ENCODE results near the gene LPO. TPM values are rescaled to one million over a fixed set of nuclear protein-coding genes. Genes with fewer than 3 reads are reported as not detected.

The LPO gene
- total RNA-seq, 1 donor from 2014 or later: not detected

- Histone ChIP-seq H3K4me3 (ENCODE audit: low read length in 3 of 3) (no peak overlapping the region), H3K27me3 (ENCODE audit: control insufficient read depth in 3 of 3, insufficient read depth in 3 of 3, low read length in 3 of 3) (peaks cover 30 to 37% (median 34%) of the 10 kb centered on the region in 3 donors), H3K4me1 (ENCODE audit: control insufficient read depth in 3 of 3, insufficient read depth in 3 of 3, low read length in 3 of 3) (peaks cover 0 to 9% (median 7%) of the 10 kb centered on the region in 3 donors), H3K9ac (ENCODE audit: low read depth in 1 of 3, low read length in 3 of 3) (no peak overlapping the region), H3K36me3 (ENCODE audit: control insufficient read depth in 3 of 3, insufficient read depth in 3 of 3, low read length in 3 of 3) (no peaks in the 10 kb centered on the region), H3K9me3 (ENCODE audit: control insufficient read depth in 3 of 3, low read length in 3 of 3) (no peaks in the 10 kb centered on the region), H3K27ac (ENCODE audit: low read depth, low read length) (no peak overlapping the region)
Measured at GRCh38 chr17:58250344-58251011, 12.1 kb downstream of the LPO start.

- H3K9me3 ChIP-seq (ENCODE audit: control insufficient read depth in 3 of 3, low read length in 3 of 3): no peaks in the 10 kb centered on the region
- no peak overlapping the region for H3K9ac ChIP-seq (ENCODE audit: low read depth in 1 of 3, low read length in 3 of 3)
- no peak overlapping the region for H3K4me3 ChIP-seq (ENCODE audit: low read length in 3 of 3)
- peaks cover 24 to 33% (median 26%) of the 10 kb centered on the region in 3 donors for H3K27me3 ChIP-seq (ENCODE audit: control insufficient read depth in 3 of 3, insufficient read depth in 3 of 3, low read length in 3 of 3)
- H3K36me3 ChIP-seq (ENCODE audit: control insufficient read depth in 3 of 3, insufficient read depth in 3 of 3, low read length in 3 of 3): no peaks in the 10 kb centered on the region
- H3K27ac ChIP-seq (ENCODE audit: low read depth, low read length): no peak overlapping the region
- H3K4me1 ChIP-seq (ENCODE audit: control insufficient read depth in 3 of 3, insufficient read depth in 3 of 3, low read length in 3 of 3): peaks cover 0 to 9% (median 7%) of the 10 kb centered on the region in 3 donors
Measured at GRCh38 chr17:58252141-58252540, 13.8 kb downstream of the LPO start.

GRCh38 chr17:58253082-58253481 lies 14.7 kb downstream of the LPO start:
- Histone ChIP-seq H3K9ac (ENCODE audit: low read depth in 1 of 3, low read length in 3 of 3) (no peak overlapping the region), H3K36me3 (ENCODE audit: control insufficient read depth in 3 of 3, insufficient read depth in 3 of 3, low read length in 3 of 3) (no peaks in the 10 kb centered on the region), H3K4me3 (ENCODE audit: low read length in 3 of 3) (no peak overlapping the region), H3K4me1 (ENCODE audit: control insufficient read depth in 3 of 3, insufficient read depth in 3 of 3, low read length in 3 of 3) (peaks cover 0 to 9% (median 7%) of the 10 kb centered on the region in 3 donors), H3K27me3 (ENCODE audit: control insufficient read depth in 3 of 3, insufficient read depth in 3 of 3, low read length in 3 of 3) (peaks cover 21 to 27% (median 25%) of the 10 kb centered on the region in 3 donors), H3K27ac (ENCODE audit: low read depth, low read length) (no peak overlapping the region), H3K9me3 (ENCODE audit: control insufficient read depth in 3 of 3, low read length in 3 of 3) (no peaks in the 10 kb centered on the region)

- no peaks in the 10 kb centered on the region for H3K36me3 ChIP-seq (ENCODE audit: control insufficient read depth in 3 of 3, insufficient read depth in 3 of 3, low read length in 3 of 3)
- H3K27ac ChIP-seq (ENCODE audit: low read depth, low read length): no peak overlapping the region
- H3K4me1 ChIP-seq (ENCODE audit: control insufficient read depth in 3 of 3, insufficient read depth in 3 of 3, low read length in 3 of 3): peaks cover 0 to 2% (median 0%) of the 10 kb centered on the region in 3 donors
- no peaks in the 10 kb centered on the region for H3K9me3 ChIP-seq (ENCODE audit: control insufficient read depth in 3 of 3, low read length in 3 of 3)
- peaks cover 8 to 18% (median 13%) of the 10 kb centered on the region in 3 donors for H3K27me3 ChIP-seq (ENCODE audit: control insufficient read depth in 3 of 3, insufficient read depth in 3 of 3, low read length in 3 of 3)
- H3K9ac ChIP-seq (ENCODE audit: low read depth in 1 of 3, low read length in 3 of 3): no peak overlapping the region
- H3K4me3 ChIP-seq (ENCODE audit: low read length in 3 of 3): no peak overlapping the region
Measured at GRCh38 chr17:58254803-58255202, 16.4 kb downstream of the LPO start.

- no peaks in the 10 kb centered on the region for H3K36me3 ChIP-seq (ENCODE audit: control insufficient read depth in 3 of 3, insufficient read depth in 3 of 3, low read length in 3 of 3)
- no peak overlapping the region for H3K4me3 ChIP-seq (ENCODE audit: low read length in 3 of 3)
- no peak overlapping the region for H3K27ac ChIP-seq (ENCODE audit: low read depth, low read length)
- peaks cover 0 to 3% (median 0%) of the 10 kb centered on the region in 3 donors for H3K4me1 ChIP-seq (ENCODE audit: control insufficient read depth in 3 of 3, insufficient read depth in 3 of 3, low read length in 3 of 3)
- H3K27me3 ChIP-seq (ENCODE audit: control insufficient read depth in 3 of 3, insufficient read depth in 3 of 3, low read length in 3 of 3): peaks cover 14 to 24% (median 14%) of the 10 kb centered on the region in 3 donors
- no peak overlapping the region for H3K9ac ChIP-seq (ENCODE audit: low read depth in 1 of 3, low read length in 3 of 3)
- H3K9me3 ChIP-seq (ENCODE audit: control insufficient read depth in 3 of 3, low read length in 3 of 3): no peaks in the 10 kb centered on the region
Measured at GRCh38 chr17:58262149-58262548, 23.8 kb downstream of the LPO start.

- H3K4me1 ChIP-seq (ENCODE audit: control insufficient read depth in 3 of 3, insufficient read depth in 3 of 3, low read length in 3 of 3): peaks cover 0 to 3% (median 0%) of the 10 kb centered on the region in 3 donors
- H3K36me3 ChIP-seq (ENCODE audit: control insufficient read depth in 3 of 3, insufficient read depth in 3 of 3, low read length in 3 of 3): no peaks in the 10 kb centered on the region
- peaks cover 14 to 28% (median 14%) of the 10 kb centered on the region in 3 donors for H3K27me3 ChIP-seq (ENCODE audit: control insufficient read depth in 3 of 3, insufficient read depth in 3 of 3, low read length in 3 of 3)
- no peaks in the 10 kb centered on the region for H3K9me3 ChIP-seq (ENCODE audit: control insufficient read depth in 3 of 3, low read length in 3 of 3)
- no peak overlapping the region for H3K9ac ChIP-seq (ENCODE audit: low read depth in 1 of 3, low read length in 3 of 3)
- H3K27ac ChIP-seq (ENCODE audit: low read depth, low read length): no peak overlapping the region
- no peak overlapping the region for H3K4me3 ChIP-seq (ENCODE audit: low read length in 3 of 3)
Measured at GRCh38 chr17:58263773-58264172, 25.4 kb downstream of the LPO start.

GRCh38 chr17:58264407-58265103 lies 26.2 kb downstream of the LPO start:
- Histone ChIP-seq H3K27ac (ENCODE audit: low read depth, low read length) (no peak overlapping the region), H3K9me3 (ENCODE audit: control insufficient read depth in 3 of 3, low read length in 3 of 3) (no peaks in the 10 kb centered on the region), H3K36me3 (ENCODE audit: control insufficient read depth in 3 of 3, insufficient read depth in 3 of 3, low read length in 3 of 3) (no peaks in the 10 kb centered on the region), H3K27me3 (ENCODE audit: control insufficient read depth in 3 of 3, insufficient read depth in 3 of 3, low read length in 3 of 3) (peaks cover 14 to 28% (median 14%) of the 10 kb centered on the region in 3 donors), H3K4me1 (ENCODE audit: control insufficient read depth in 3 of 3, insufficient read depth in 3 of 3, low read length in 3 of 3) (peaks cover 0 to 3% (median 0%) of the 10 kb centered on the region in 3 donors), H3K9ac (ENCODE audit: low read depth in 1 of 3, low read length in 3 of 3) (no peak overlapping the region), H3K4me3 (ENCODE audit: low read length in 3 of 3) (no peak overlapping the region)

- Histone ChIP-seq H3K27me3 (ENCODE audit: control insufficient read depth in 3 of 3, insufficient read depth in 3 of 3, low read length in 3 of 3) (peaks cover 14 to 28% (median 14%) of the 10 kb centered on the region in 3 donors), H3K27ac (ENCODE audit: low read depth, low read length) (no peak overlapping the region), H3K36me3 (ENCODE audit: control insufficient read depth in 3 of 3, insufficient read depth in 3 of 3, low read length in 3 of 3) (no peaks in the 10 kb centered on the region), H3K9me3 (ENCODE audit: control insufficient read depth in 3 of 3, low read length in 3 of 3) (no peaks in the 10 kb centered on the region), H3K4me1 (ENCODE audit: control insufficient read depth in 3 of 3, insufficient read depth in 3 of 3, low read length in 3 of 3) (peaks cover 0 to 3% (median 0%) of the 10 kb centered on the region in 3 donors), H3K9ac (ENCODE audit: low read depth in 1 of 3, low read length in 3 of 3) (no peak overlapping the region), H3K4me3 (ENCODE audit: low read length in 3 of 3) (no peak overlapping the region)
Measured at GRCh38 chr17:58265271-58265670, 26.9 kb downstream of the LPO start.

- Histone ChIP-seq H3K9ac (ENCODE audit: low read depth in 1 of 3, low read length in 3 of 3) (no peak overlapping the region), H3K4me3 (ENCODE audit: low read length in 3 of 3) (no peak overlapping the region), H3K27ac (ENCODE audit: low read depth, low read length) (no peak overlapping the region), H3K36me3 (ENCODE audit: control insufficient read depth in 3 of 3, insufficient read depth in 3 of 3, low read length in 3 of 3) (no peaks in the 10 kb centered on the region), H3K4me1 (ENCODE audit: control insufficient read depth in 3 of 3, insufficient read depth in 3 of 3, low read length in 3 of 3) (peaks cover 0 to 3% (median 0%) of the 10 kb centered on the region in 3 donors), H3K27me3 (ENCODE audit: control insufficient read depth in 3 of 3, insufficient read depth in 3 of 3, low read length in 3 of 3) (peaks cover 14 to 28% (median 14%) of the 10 kb centered on the region in 3 donors), H3K9me3 (ENCODE audit: control insufficient read depth in 3 of 3, low read length in 3 of 3) (no peaks in the 10 kb centered on the region)
Measured at GRCh38 chr17:58265902-58266875, 27.8 kb downstream of the LPO start.

Data from skeletal muscle tissue (tissue), 4 donors.